Type B pancreatic cell (in vitro differentiated cells): ENCODE results near the gene SULT6B1. TPM values are rescaled to one million over a fixed set of nuclear protein-coding genes. Genes with fewer than 3 reads are reported as not detected.

Experiments used
- DNase-seq: peaks from one replicate; pipeline ENCODE4 v3.0.0; 2021; ENCODE audit warnings: mixed read lengths; ENCODE audit not compliant: unreplicated experiment; ENCODE audit errors: extremely low spot score
- H3K27ac Mint-ChIP-seq: 2 replicates; pipeline ENCODE4 v1.8.0; 2021; ENCODE audit warnings: mild to moderate bottlenecking, mixed read lengths
- H3K27me3 Mint-ChIP-seq: 2 replicates; pipeline ENCODE4 v1.8.0; 2021; ENCODE audit warnings: mixed read lengths
- H3K36me3 Mint-ChIP-seq: 2 replicates; pipeline ENCODE4 v1.8.0; 2021; ENCODE audit warnings: mixed read lengths
- H3K4me1 Mint-ChIP-seq: one replicate; pipeline ENCODE4 v1.8.0; 2021; ENCODE audit warnings: mixed read lengths; ENCODE audit not compliant: unreplicated experiment
- H3K4me3 Mint-ChIP-seq: 2 replicates; pipeline ENCODE4 v1.8.0; 2021; ENCODE audit warnings: mild to moderate bottlenecking, mixed read lengths
- H3K9me3 Mint-ChIP-seq: 2 replicates; pipeline ENCODE4 v1.8.0; 2021; ENCODE audit warnings: mixed read lengths
- CTCF ChIP-seq: fragments of 200-600 bp; sonication (generic); conservative IDR thresholded peaks from 2 replicates; pipeline ENCODE4 v1.5.0; 2021; ENCODE audit warnings: antibody characterized with exemption, mild to moderate bottlenecking
- long read RNA-seq: library from polyadenylated mRNA; unstranded; transcript quantifications from one replicate; pipeline ENCODE4 v2.0.0, GENCODE V29; 2020
- total RNA-seq: library from RNA; stranded (reverse); gene quantifications from 2 replicates; pipeline ENCODE4 v1.2.1, GENCODE V29; 2021; ENCODE audit warnings: low replicate concordance

SULT6B1 gene
- total RNA-seq, result not detected in 2 replicates
- long read RNA-seq, result 0 reads

- no peak within 1 kb of the TSS for H3K27ac Mint-ChIP-seq
- H3K4me3 Mint-ChIP-seq, result no peak within 1 kb of the TSS
- no peaks in the 10 kb centered on the region for H3K9me3 Mint-ChIP-seq
- H3K36me3 Mint-ChIP-seq, result no peaks in the 10 kb centered on the region
- no peak for TF ChIP-seq CTCF
- DNase-seq, result no peak
- peaks cover 5% of the 10 kb centered on the region for H3K27me3 Mint-ChIP-seq
- H3K4me1 Mint-ChIP-seq, result peaks cover 5% of the 10 kb centered on the region
Observed at GRCh38 chr2:37188570-37188969, at the start of gene SULT6B1. TSS of gene SULT6B1 (minus strand) at chr2:37188670. CDS start at chr2:37188640, 30 bp downstream.

GRCh38 chr2:37232131-37232933 is 43.9 kb upstream of the SULT6B1 start:
- H3K36me3 Mint-ChIP-seq, result peaks cover 15% of the 10 kb centered on the region
- DNase-seq, result no peak

GRCh38 chr2:37231241-37232130 is 43.0 kb upstream of the SULT6B1 start, which contains the start of the genes CEBPZ and NDUFAF7:
TSS of gene CEBPZ (minus strand) at chr2:37231596. CDS start at chr2:37231567, 29 bp downstream.
TSS of gene NDUFAF7 (plus strand) at chr2:37231658. CDS start at chr2:37231706, 48 bp downstream.
- Mint-ChIP-seq H3K27ac (no peak within 1 kb of the TSS), H3K4me1 (peaks cover 6% of the 10 kb centered on the region), H3K27me3 (no peaks in the 10 kb centered on the region), H3K36me3 (peaks cover 19% of the 10 kb centered on the region), H3K9me3 (no peaks in the 10 kb centered on the region), H3K4me3 (no peak within 1 kb of the TSS)
- no peak for TF ChIP-seq CTCF
- DNase-seq, result peak; percentile 84

More at GRCh38 chr2:37232131-37232933, 43.9 kb upstream of the SULT6B1 start:
- no peaks in the 10 kb centered on the region for H3K27me3 Mint-ChIP-seq
- H3K4me3 Mint-ChIP-seq, result no peak overlapping the region
- no peaks in the 10 kb centered on the region for H3K9me3 Mint-ChIP-seq
- no peak overlapping the region for H3K27ac Mint-ChIP-seq
- TF ChIP-seq CTCF, result no peak
- no peaks in the 10 kb centered on the region for H3K4me1 Mint-ChIP-seq

GRCh38 chr2:37230581-37230980 is 42.1 kb upstream of the SULT6B1 start:
- no peak for DNase-seq
- Mint-ChIP-seq H3K36me3 (peaks cover 17% of the 10 kb centered on the region), H3K27ac (no peak overlapping the region), H3K4me1 (peaks cover 12% of the 10 kb centered on the region), H3K27me3 (no peaks in the 10 kb centered on the region), H3K4me3 (no peak overlapping the region), H3K9me3 (no peaks in the 10 kb centered on the region)
- TF ChIP-seq CTCF, result no peak

GRCh38 chr2:37228788-37229187 is 40.3 kb upstream of the SULT6B1 start:
- Mint-ChIP-seq H3K36me3 (peaks cover 11% of the 10 kb centered on the region), H3K9me3 (no peaks in the 10 kb centered on the region), H3K4me1 (peaks cover 19% of the 10 kb centered on the region), H3K27ac (no peak overlapping the region), H3K4me3 (no peak overlapping the region), H3K27me3 (no peaks in the 10 kb centered on the region)
- no peak for TF ChIP-seq CTCF
- no peak for DNase-seq
